HG02938 (cell line): ENCODE measurements around the gene SHF.

ENCODE experiments used
- ATAC-seq: cut with Tn5 transposase; IDR thresholded peaks from one replicate; pipeline ENCODE4 v1.9.1; 2021; ENCODE audit warnings: mild to moderate bottlenecking, moderate library complexity; ENCODE audit not compliant: unreplicated experiment

The SHF gene

GRCh38 chr15:45174069-45174468 is 13.7 kb downstream of the SHF start:
- ATAC-seq = no peak

GRCh38 chr15:45171912-45172311 is 15.9 kb downstream of the SHF start:
- no peak for ATAC-seq

DNA sequence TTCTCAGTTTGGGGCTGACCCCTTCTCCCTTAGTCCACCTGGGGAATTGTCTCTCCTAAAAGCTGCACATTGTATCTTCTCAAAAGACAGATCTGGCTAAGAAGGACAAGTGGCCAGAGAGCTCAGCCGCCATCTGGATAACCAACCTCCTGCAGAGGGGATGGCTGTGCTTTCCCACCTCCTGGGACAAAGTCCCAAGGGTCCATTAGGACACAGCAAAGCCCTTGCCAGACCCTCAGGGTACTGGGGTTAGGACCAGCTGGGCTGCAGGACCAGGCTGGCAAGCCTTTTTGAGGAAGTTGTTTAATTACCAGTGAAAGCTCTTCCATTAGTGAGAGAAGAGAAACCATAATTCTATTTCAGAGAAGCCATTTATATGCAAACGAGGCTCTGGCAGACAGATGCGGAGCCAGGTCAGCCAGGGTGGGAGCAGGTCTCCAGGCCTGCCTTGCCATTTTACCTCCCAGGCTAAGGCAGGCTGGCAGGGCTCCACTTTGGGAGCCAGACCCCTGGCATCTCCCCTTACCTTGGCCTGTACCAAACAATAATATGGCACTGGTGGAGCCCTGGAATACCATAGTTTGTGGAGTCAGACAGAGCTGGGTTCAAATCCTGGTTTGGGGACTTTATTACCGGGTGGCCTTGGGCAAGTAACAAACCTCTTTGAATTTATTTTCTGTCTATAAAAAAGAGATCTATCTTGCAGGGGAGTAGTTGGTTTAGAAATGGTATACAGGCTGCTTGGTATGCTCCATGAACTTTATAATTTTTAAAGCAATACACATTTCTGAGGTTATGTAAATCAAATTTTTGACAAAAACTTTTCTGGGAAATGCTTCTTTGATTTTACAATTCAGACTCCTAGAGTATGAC is 17.9 kb downstream of the SHF start:
- ATAC-seq = no peak

- no peak for ATAC-seq
Observed at GRCh38 chr15:45168751-45169551, 18.8 kb downstream of the SHF start.

GRCh38 chr15:45168286-45168685 is 19.5 kb downstream of the SHF start:
- ATAC-seq = no peak

GRCh38 chr15:45167631-45168205 is 20.0 kb downstream of the SHF start:
- ATAC-seq = no peak

DNA sequence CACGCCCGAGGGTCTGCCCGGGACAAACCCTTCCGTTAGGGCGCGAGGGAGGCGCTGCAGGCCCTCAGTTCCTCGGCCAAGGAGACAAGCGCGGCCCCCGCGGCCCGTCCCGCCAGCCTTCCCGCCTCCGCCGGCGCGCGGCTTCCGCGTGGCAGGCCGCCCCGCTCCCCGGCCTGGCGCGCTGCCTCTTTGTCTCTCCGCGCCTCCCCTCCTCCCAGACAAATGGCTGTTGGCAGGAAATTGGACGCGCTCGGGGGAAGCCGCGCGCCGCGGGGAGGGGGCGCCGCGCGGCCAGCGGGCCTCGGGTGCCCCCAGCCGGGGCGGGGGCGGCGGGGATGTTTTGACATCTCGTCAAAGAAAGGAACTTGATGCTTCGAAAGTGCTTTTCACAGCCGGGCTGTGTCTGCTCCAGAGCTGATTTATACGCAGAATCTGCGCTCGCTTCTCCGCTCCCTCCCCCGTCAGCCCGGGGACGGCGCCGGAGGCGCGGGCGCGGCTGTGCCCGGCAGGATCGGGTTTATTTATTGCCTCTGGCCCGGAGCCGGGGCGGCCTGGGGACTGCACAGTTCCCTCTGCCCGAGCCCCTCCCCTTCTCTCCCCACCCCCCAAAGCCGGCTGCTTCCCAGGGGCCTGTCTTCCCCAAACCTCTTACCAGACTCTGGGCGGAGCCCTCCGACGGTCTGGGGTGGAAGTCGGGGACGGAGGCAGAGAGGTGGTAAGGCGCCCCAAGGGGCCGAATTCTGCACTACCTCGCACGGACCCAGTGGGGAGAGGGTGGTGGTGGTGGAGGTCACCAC is 20.7 kb downstream of the SHF start:
- ATAC-seq = peak; percentile 92

- ATAC-seq = no peak
Observed at GRCh38 chr15:45165536-45165935, 22.2 kb downstream of the SHF start.

DNA sequence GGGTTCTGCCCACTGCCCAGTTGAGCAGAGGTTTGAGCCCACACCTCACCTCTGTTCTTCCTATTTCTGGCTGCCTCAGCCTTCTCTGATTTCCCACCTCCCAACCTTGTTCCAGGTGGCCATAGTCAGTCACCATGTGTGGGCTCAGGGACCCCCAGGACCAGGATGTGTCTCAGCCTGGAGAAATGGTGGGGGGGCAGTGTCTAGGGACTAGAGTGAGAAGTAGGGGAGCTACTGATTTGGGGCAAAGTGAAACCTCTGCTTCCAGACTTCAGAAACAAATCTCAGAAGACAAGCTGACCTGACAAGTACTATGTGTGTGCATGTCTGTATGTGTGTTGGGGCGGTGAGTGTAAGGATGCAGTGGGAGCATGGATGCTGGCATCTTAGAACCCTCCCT is 22.9 kb downstream of the SHF start:
- no peak for ATAC-seq

GRCh38 chr15:45163508-45163856 is 24.3 kb downstream of the SHF start:
- no peak for ATAC-seq

- peak; percentile 40 for ATAC-seq
Observed at GRCh38 chr15:45162771-45163507, 24.8 kb downstream of the SHF start.

DNA sequence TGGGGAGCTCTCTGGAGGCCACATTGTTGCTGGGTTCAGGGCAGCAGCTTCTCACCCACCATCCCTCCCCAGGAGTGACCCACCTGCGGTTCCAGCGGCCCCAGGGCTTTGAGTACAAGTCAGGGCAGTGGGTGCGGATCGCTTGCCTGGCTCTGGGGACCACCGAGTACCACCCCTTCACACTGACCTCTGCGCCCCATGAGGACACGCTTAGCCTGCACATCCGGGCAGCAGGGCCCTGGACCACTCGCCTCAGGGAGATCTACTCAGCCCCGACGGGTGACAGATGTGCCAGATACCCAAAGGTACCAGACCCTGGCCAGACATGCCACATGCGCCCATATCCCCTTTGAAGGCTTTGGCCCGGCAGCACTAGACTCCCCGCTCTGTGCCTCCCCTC is 26.1 kb downstream of the SHF start:
- ATAC-seq = no peak

GRCh38 chr15:45157974-45158373 is 29.8 kb downstream of the SHF start:
- no peak for ATAC-seq

- ATAC-seq = no peak
Observed at GRCh38 chr15:45156744-45157455, 30.9 kb downstream of the SHF start.

GRCh38 chr15:45155739-45156138 is 32.0 kb downstream of the SHF start:
- ATAC-seq = no peak

- no peak for ATAC-seq
Observed at GRCh38 chr15:45151998-45152828, 35.6 kb downstream of the SHF start.

DNA sequence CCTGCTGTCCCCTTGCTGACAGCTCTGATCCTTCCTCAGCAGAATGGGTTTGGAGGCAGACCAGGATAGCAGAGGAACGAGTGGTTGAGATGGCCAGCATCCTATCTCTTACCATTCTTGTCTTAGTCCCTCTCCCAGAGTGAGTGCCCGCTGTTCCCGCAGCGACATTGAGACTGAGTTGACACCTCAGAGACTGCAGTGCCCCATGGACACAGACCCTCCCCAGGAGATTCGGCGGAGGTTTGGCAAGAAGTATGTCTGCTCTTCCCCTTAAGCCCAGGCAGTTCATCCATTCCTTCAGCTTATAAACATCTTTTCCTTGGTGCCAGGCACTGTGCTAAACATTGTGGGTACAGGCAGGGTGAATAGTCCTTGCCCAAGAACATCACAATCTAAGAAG is 36.8 kb downstream of the SHF start:
- ATAC-seq = no peak

DNA sequence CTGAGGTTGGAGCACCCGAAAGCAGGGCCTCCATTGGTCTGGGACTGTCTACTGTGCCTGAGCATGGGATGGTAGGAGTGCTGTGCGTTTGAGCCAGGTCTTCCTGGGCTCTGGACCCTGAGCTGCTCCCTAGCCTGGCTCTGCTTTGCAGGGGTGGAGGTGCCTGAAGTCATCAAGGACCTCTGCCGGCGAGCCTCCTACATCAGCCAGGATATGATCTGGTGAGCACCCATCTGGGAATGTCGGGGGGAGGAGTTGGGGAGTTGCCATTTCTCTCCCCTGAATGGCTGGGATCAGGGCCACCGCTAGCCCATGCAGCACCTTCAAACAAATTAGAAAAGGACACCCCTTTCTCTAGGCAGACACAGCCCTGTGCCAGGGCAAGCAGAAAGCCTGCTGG is 37.3 kb downstream of the SHF start:
- no peak for ATAC-seq

- no peak for ATAC-seq
Observed at GRCh38 chr15:45149060-45149459, 38.7 kb downstream of the SHF start.
